GM19035 (cell line): ENCODE data around the gene FAM161B.
"Not testable (repeated sequence)": the region's sequence is repeated elsewhere in the genome, so short reads cannot be mapped to it uniquely, and the experiment has no call there.

Experiments used
- ATAC-seq: cut with Tn5 transposase; IDR thresholded peaks from one replicate; pipeline ENCODE4 v1.9.1; 2021; ENCODE audit not compliant: unreplicated experiment

The FAM161B gene, protein sequence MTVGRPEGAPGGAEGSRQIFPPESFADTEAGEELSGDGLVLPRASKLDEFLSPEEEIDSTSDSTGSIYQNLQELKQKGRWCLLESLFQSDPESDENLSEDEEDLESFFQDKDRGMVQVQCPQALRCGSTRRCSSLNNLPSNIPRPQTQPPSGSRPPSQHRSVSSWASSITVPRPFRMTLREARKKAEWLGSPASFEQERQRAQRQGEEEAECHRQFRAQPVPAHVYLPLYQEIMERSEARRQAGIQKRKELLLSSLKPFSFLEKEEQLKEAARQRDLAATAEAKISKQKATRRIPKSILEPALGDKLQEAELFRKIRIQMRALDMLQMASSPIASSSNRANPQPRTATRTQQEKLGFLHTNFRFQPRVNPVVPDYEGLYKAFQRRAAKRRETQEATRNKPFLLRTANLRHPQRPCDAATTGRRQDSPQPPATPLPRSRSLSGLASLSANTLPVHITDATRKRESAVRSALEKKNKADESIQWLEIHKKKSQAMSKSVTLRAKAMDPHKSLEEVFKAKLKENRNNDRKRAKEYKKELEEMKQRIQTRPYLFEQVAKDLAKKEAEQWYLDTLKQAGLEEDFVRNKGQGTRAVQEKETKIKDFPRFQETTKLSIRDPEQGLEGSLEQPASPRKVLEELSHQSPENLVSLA

DNA sequence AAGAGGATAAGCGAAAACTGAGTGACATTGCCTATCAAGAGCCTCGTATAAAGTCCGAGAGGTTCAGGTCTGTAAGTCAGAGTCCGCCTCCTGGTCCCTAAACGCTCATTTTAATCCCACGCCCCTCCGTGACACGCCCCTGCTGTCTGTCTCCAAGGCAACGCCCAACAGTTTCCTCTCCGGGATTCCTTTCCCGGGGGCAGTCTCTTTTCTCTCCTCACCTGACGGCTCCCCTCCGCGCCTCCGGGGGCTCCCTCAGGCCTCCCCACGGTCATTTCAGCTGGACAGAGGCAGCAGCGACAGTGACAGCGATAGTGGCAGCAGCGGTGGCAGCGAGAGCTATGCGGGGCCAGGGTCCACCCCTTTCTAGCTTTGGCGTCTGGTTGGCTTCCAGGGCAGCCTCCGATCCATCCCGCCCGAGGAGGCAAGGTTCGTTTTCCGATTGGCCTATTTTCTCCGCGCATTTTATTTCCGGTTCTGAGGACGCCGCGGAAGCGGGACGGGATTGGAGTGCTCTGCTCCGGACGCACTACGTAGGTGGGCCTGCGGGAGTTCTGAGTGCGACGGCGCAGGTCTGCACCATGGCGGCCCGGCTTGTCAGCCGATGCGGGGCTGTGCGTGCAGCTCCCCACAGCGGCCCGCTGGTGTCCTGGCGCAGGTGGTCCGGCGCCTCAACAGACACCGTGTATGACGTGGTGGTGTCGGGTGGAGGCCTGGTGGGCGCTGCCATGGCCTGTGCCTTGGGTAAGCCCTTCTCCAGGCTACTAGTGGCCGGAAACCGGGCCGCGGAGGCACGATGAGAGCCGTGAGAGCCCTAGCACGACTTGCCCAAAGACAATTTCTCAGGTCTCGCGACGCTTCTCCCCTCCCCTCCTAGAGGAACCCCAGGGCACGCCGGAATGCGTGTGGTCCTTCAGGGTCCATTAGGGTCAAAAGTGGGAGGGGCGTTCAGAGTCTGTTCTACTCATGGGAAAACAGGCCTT lies at the start of gene FAM161B, which contains the start of gene COQ6:
Gene FAM161B (minus strand): TSS at position 343 of the 983 bp plus-strand sequence. CDS start 68 bp downstream, at position 275.
Gene COQ6 (plus strand): TSS at position 551 of the 983 bp plus-strand sequence. CDS start 31 bp downstream, at position 582.
- peak; percentile 95 for ATAC-seq

DNA sequence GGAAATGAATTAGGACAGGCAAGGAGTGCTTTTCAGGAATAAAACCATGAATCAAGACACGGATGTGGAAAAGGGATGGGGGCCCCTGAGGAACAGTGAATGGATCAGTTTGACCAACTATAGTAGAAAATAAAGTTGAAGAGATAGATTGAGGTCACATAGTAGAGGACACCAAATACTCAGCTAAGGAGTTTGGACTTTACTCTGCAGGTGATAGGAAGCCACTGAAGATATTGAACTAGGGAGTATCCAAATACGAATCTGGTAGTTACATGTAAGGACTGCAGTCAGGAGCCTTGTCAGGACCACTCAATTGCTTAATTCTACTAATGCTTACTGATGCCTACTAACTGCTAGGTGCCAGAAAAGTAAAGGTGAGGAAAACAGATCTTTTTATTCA lies 48.8 kb upstream of the FAM161B start:
- no peak for ATAC-seq

DNA sequence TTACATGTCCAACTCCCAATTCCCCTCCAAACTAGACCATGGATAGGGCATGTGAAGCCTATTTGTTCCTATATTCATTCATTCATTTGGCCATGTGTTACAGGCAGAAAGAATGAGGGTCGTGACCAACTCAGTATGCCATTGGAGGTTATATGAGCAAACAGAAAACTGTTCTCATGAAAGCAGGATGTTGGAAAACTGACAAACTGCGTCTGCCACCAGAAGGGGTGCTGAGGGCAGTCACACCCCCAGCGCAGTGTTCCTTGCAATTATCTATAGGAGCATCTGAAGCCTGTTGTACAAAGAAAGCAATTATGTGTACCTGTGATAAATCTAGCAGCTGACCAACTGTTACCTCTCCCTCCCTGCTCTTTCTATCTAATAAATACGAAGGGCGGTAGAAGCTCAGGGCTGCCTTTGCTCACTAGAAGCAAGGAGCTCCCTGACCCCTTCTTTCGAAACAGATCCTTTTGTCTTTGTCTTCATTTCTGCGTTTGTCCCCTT lies 48.1 kb upstream of the FAM161B start:
- no peak for ATAC-seq

DNA sequence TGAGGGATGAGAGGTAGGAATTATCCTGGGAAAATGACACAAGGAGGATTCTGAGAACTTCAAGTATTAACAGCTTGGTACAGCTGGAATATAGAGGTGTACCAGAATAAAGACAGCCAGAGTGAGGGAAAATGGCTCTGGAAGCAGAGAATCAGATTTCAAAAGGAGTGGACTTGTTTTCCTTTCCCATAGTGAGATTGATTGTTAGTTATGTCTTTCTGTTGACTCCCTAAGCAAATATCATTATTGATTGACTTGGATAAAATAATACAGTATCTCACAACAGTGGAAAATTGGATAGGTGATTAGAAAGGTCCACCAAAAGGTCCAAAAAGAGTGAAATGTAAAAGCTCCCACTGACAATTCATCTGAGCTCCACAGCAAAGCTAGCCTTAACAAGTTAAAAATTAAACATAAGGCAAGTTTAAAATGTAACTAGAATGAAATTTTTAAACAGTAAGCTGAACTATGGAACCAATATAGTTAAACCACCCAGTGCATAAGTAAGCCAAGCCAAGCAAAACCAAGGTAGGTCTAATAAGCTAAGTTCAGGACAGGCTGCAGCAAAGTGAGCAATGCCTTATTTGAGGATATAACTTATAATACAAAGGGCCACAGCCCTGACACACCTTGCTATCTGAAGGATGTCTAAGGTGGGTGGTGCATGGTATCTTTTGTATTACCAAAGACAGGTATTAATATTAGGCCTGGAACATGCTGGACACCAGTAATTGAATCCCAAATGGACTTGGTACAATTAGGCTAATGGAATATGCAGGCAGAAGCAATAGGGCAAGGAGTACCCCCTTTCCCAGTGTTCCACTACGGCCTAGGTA lies 47.4 kb upstream of the FAM161B start:
- no peak for ATAC-seq

DNA sequence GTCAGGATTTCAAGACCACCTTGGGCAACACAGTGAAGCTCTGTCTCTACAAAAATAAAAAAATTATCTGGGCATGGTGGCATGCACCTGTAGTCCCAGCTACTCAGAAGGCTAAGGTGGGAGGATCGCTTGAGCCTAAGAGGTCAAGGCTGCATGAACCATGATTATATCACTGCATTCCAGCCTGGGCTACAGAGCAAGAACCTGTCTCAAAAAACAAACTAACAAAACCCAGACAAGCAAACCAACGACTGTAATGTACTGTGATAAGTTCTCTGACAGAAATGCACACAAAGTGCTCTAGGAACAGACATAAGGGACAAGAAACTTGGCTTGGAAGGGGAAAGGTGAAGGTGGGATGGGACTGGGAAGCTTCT lies 46.8 kb upstream of the FAM161B start:
- no peak for ATAC-seq

DNA sequence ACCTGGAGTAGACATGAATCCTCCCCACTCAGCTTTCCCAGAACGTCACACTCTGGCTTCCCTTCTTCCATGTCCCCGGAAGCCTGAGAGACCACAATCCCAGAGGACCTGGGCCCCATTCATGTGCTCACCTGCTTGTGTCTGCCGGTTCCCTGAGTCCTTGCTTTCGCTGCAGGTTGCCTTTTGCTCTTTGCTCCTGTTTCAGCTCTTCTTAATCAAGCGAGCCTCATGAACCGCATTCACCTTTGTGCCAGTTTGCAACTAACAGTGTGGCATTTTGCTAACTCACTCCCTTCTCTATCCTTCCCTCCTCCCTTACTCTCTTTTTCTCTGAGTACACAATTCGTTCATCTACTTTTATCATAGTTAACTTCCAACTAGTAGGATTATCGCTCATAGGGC lies 46.1 kb upstream of the FAM161B start:
- ATAC-seq, result no peak

DNA sequence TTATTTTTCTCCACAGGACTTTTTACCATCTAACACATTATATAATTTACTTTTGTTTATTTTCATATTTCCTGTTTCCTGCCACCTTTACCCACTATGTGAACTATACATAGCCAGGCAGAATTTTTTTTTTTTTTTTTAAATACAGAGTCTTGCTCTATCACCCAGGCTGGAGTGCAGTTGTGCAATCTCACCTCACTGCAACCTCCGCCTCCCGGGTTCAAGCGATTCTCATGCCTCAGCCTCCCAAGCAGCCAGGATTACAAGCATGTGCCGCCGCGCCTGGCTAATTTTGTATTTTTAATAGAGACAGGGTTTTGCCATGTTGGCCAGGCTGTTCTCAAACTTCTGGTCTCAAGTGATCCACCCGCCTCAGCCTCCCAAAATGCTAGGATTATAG lies 45.0 kb upstream of the FAM161B start:
- not testable (repeated sequence) for ATAC-seq

DNA sequence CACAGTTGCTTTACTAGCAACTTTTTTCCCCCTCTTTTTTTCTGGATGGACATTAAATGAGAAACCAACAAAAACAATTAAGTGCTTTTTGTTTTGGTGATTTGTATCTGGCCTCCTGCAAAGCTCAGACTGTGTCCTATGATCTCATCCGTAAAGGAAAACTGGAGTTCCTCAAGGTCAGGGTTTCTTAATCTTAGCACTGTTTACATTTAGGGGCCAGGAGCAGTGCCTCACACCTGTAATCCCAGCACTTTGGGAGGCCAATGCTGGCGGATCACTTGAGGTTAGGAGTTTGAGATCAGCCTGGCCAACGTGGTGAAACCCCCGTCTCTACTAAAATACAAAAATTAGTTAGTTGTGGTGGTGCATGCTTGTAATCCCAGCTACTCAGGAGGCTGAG lies 41.2 kb upstream of the FAM161B start:
- no peak for ATAC-seq

DNA sequence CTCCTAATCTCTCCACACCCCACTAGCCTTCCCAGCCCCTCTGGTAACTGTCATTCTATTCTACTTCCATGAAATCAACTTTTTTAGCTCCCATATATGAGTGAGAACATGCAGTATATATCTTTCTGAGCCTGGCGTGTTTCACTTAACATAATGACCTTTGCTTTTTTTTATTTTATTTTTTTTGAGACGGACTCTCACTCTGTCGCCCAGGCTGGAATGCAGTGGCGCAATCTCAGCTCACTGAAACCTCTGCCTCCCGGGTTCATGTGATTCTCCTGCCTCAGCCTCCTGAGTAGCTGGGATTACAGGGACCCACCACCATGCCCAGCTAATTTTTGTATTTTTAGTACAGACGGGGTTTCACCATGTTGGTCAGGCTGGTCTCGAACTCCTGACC lies 38.8 kb upstream of the FAM161B start:
- not testable (repeated sequence) for ATAC-seq

DNA sequence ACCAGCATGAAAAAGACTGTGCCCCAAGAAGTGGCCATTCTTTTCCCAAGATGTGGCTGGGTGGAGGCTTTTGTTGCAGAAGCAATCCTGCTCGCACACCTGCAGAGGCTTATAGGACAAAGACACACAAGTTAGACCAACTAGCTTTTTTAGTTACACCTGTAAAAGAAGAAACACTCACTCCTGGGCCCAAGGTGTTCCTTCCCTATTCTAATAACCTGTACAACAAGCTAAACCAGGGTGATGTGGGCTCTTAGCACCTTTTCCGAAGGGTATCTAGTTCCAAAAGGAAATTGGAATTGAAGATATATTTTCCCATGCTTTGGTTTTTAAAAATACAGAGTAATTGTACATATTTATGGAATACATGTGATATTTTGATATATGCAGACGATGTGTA lies 38.2 kb upstream of the FAM161B start:
- no peak for ATAC-seq

DNA sequence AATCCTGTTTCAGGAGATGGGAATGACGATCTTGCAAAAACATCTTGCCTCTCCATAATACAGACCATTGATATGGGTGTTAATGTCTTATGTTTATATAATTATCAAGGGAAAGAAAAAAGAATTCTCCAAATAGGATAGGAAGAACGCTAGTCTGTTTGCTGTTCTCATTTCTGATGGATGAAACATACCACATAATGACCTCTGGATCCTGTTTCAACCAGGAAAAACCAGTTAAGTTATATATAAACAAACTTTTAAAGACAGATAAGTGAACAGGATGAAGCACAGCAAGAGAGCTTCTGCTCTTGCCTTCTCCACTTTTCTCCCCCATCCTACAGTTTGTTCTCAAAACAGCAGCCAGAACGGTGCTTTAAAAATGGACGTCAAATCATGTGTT lies 28.0 kb upstream of the FAM161B start:
- ATAC-seq, result no peak

DNA sequence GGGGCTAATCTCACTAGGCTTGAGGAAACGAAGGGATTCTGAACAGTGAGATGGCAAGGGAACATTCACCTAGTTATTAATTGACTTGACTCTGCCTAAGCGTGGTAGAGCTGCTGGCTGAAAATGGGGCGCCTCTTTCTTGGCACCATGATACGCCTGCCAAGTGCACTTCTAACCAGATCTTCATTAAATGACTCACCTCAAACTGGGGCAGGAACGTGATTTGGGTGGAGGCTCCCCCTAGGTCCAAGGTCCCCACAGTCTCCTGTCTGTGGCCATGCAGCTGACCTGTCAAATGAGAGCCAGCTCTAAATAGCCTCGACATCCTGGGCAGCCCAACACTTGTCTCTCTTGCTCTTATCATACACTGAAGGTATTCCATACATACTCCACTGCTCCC lies 26.2 kb upstream of the FAM161B start:
- ATAC-seq, result no peak

DNA sequence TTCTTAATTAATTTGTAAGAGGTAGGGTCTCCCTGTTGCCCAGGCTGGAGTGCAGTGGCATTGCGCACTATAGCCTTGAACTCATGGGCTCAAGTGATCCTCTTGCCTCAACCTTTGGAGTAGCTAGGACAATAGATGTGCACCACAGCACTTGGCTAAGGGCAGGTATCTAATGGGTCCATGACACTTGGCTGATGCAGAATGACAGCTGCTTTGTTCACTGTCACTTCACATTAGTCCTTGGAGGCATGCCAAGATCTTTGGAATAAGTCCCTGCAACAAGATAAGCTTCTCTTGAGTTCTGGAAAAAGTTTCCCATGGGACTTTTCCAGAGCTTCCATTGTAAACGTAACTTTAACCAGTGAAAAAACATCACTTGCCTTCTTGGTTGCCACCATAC lies 23.6 kb upstream of the FAM161B start:
- no peak for ATAC-seq

DNA sequence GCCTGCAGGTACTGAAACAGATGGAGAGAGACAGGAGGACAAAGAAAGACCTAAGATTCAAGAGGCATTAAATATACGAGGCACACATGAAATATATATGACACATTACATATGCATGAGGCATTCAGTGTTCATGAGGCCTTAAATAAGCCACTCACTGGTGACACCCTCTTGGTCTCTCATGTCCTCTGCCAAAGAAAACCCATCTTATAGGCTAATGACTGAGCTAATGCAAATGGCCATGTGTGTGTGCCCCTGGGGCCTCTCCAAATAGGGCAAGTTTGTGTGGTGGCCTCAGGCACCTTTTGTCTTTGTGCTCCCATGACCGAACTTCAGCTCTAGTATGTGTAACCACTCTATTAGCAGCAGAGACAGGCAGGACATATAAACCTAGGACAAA lies 19.0 kb upstream of the FAM161B start:
- no peak for ATAC-seq

DNA sequence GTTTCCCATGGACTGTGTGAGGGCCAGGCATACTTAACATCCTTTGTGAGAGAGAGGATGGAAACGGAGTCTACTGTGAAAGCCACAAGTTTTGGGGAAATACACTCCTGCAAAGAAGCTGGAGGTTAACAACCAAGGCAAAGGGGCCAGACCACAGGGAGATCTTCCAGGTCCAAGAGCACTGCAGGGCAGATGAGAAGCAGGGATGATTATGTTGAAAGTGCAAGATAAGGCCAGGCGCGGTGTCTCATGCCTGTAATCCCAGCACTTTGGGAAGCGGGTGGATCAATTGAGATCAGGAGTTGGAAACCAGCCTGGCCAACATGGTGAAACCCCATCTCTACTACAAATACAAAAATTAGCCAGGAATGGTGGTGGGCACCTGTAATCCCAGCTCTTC lies 15.3 kb upstream of the FAM161B start:
- ATAC-seq, result no peak

DNA sequence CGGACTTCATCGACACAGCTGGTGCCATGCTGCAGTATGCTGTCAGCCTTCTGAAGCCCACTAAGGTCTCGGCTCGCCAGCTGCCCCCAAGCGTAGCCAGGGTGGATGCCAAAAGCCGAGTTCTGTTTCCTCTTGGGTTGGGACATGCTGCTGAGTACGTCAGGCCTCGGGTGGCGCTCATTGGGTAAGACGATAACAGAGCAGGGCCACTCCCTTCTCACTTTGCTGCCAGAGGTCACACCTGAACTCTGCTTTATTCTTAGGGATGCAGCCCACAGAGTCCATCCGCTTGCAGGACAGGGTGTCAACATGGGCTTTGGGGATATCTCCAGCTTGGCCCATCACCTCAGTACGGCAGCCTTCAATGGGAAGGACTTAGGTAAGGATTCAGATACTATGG lies 11.3 kb upstream of the FAM161B start:
- ATAC-seq, result no peak

DNA sequence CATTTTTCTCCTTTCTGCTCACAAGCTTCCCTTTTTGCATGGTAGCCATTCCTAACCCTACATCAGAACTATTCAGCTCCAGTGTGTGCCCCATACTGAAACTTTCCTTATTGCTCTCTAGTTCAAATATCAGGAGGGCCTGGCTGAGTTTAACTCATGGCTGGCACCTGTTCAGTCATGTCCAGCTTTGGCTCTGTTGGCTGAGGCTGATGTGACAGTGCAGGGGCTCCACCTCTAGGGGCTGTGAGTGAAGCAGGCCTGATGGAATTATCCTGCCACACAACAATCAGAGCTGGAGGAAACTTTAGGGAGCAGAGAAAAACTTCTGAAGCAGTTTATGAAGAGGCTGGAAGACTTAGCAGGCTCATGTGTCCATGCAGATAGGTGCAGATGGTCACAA lies 8.7 kb upstream of the FAM161B start:
- no peak for ATAC-seq

DNA sequence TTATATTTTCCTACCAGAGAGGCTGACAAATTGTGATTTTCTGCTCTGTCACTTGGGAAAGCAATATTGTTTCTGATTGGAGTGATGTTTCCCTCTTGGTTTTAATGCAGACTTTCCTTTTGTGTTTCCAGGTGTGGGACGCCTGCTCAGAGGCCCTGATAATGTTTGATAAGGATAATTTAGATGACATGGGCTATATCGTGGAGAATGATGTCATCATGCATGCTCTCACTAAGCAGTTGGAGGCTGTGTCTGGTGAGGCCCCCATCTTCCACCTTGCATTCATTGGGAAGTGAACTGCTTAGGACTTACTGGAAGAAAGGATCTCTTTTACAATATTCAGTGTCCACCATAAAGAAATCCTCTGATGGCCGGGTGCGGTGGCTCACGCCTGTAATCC lies 5.8 kb upstream of the FAM161B start:
- ATAC-seq, result no peak

DNA sequence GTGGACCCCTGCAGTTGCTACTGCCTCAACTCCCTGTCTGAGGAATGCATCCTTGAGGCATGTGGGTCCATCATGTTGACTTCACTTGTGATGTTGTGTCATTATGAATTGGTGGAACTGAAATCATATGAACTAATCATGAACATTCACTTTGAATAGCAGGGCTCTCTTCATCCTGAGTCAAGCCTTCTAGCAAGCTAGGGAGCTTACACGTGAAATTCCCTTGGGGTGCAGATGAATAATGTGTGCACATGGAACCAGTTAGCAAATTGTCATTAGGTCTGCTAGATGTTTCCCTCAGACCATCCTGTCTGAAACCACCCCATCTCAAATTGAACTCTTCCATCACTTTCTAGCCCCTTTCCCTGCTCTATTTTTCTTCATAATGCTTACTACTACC lies 3.8 kb upstream of the FAM161B start:
- no peak for ATAC-seq

DNA sequence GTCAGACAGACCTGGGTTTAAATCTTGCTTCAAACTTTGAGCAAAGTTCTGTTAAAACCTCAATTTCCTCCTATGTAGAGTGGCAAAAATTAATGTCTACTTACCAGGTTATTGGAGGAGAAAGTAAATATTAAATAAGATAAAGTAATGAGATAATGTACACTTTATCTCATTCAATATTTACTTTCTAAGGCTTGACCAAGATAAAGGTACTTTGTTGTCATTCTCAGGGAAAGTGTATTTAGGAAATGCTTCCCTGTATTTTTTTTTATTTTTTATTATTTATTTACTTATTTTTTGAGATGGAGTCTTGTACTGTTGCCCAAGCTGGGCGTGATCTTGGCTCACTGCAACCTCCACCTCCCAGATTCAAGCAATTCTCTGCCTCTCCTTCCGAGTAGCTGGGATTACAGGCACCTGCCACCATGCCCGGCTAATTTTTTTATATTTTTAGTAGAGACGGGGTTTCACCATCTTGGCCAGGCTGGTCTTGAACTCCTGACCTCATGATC lies 4.7 kb downstream of the FAM161B start:
- no peak for ATAC-seq
